Stimulated activated CD8-positive, alpha-beta memory T cell treated with anti-CD3 and anti-CD28 coated beads, Interleukin-7, amount 100 ng/mL, for 1 hour (primary cell): ENCODE data around the gene NOXO1.

Experiments used
- DNase-seq, 2 donors: peaks; one replicate each; pipeline ENCODE4 v3.0.0-alpha.2; 2020; ENCODE audit warnings: low read depth in 2 of 2

NOXO1 gene

GRCh38 chr16:2009791-2010510, 28.7 kb upstream of the NOXO1 start, which contains the start of gene ZNF598:
TSS of gene ZNF598 (minus strand) at chr16:2009821.
- peak; percentile 50 to 63 for DNase-seq

GRCh38 chr16:2009164-2009711, 28.0 kb upstream of the NOXO1 start:
- no peak for DNase-seq

- DNase-seq, result no peak
These were observed 27.4 kb upstream of the NOXO1 start for GRCh38 chr16:2008631-2009163.

GRCh38 chr16:2008009-2008526, 26.8 kb upstream of the NOXO1 start:
- no peak for DNase-seq

GRCh38 chr16:2007081-2007836, 26.0 kb upstream of the NOXO1 start:
- no peak for DNase-seq

GRCh38 chr16:2006317-2006716, 25.0 kb upstream of the NOXO1 start:
- no peak for DNase-seq

GRCh38 chr16:2005646-2006045, 24.4 kb upstream of the NOXO1 start:
- DNase-seq, result no peak

- DNase-seq, result no peak
These were observed 23.7 kb upstream of the NOXO1 start for GRCh38 chr16:2004795-2005517.

GRCh38 chr16:2003827-2004641, 22.8 kb upstream of the NOXO1 start:
- peak; percentile 62 to 65 for DNase-seq

GRCh38 chr16:2003231-2003826, 22.1 kb upstream of the NOXO1 start:
- no peak for DNase-seq

GRCh38 chr16:2002406-2003230, 21.3 kb upstream of the NOXO1 start:
- DNase-seq, result no peak

- no peak for DNase-seq
These were observed 20.4 kb upstream of the NOXO1 start for GRCh38 chr16:2001456-2002355.

- DNase-seq, result no peak
These were observed 19.8 kb upstream of the NOXO1 start for GRCh38 chr16:2001035-2001434.

GRCh38 chr16:1999866-2000514, 18.7 kb upstream of the NOXO1 start:
- DNase-seq, result no peak

GRCh38 chr16:1998852-1999801, 17.9 kb upstream of the NOXO1 start:
- DNase-seq, result no peak

- no peak for DNase-seq
These were observed 17.1 kb upstream of the NOXO1 start for GRCh38 chr16:1998360-1998835.
